B cell (primary cell): ENCODE measurements around the gene TSPAN5. TPM values are rescaled to one million over a fixed set of nuclear protein-coding genes. Genes with fewer than 3 reads are reported as not detected.

Source experiments
- ATAC-seq: fragments of 200-7000 bp; cut with Tn5 transposase; one replicate; pipeline ENCODE4 v1.10.0; 2021; ENCODE audit warnings: low read depth, mild to moderate bottlenecking, moderate number of reproducible peaks, moderate library complexity
- CTCF ChIA-PET: fragments of 350-600 bp; sonication (Branson Sonifier 250); formaldehyde crosslinking; loops from one replicate; lab custom pipeline; 2021; ENCODE audit warnings: antibody characterized with exemption, inconsistent platforms; lab: Charles Lee
- POLR2A ChIA-PET: fragments of 350-600 bp; sonication (Branson Sonifier 250); formaldehyde crosslinking; loops from one replicate; lab custom pipeline; 2021; ENCODE audit warnings: antibody characterized with exemption; lab: Charles Lee
- DNase-seq: peaks from one replicate; pipeline ENCODE4 v3.0.0; 2013
- H2AFZ ChIP-seq: 2 replicates; pipeline ENCODE4 v1.6.1; 2012; ENCODE audit warnings: mild to moderate bottlenecking, low read depth, low read length; ENCODE audit not compliant: insufficient read depth, poor library complexity, severe bottlenecking
- H3K27ac ChIP-seq, 2 donors: 1 replicate in 1 of 2; 2 replicates in 1 of 2; pipeline ENCODE4 v1.5.1; 2012 to 2013; ENCODE audit warnings: low read length in 2 of 2, mild to moderate bottlenecking in 2 of 2, moderate library complexity in 1 of 2
- H3K27me3 ChIP-seq, 4 experiments: fragments of 200-600 bp in 1 of 4; sonication (generic) in 1 of 4; replicated peaks in 1 of 4; 1 replicate in 2 of 4; 2 replicates in 2 of 4; pipeline versions ENCODE4 v1.6.1 to v1.7.0; 2013 to 2016; ENCODE audit warnings: low read length in 3 of 4, mild to moderate bottlenecking in 2 of 4, mixed read lengths in 1 of 4, moderate library complexity in 1 of 4; ENCODE audit not compliant: insufficient read depth in 4 of 4, control insufficient read depth in 3 of 4; ENCODE audit errors: control extremely low read depth in 1 of 4
- H3K36me3 ChIP-seq, 2 experiments: replicated peaks in 1 of 2; 1 replicate in 1 of 2; 2 replicates in 1 of 2; pipeline versions ENCODE4 v1.6.1 to v1.7.1; 2013; ENCODE audit warnings: low read length in 1 of 2; ENCODE audit not compliant: insufficient read depth in 2 of 2, control insufficient read depth in 1 of 2; ENCODE audit errors: control extremely low read depth in 1 of 2, extremely low read depth in 1 of 2
- H3K4me1 ChIP-seq, 2 donors: fragments of 200-600 bp in 1 of 2; sonication (generic) in 1 of 2; 1 replicate in 1 of 2; 2 replicates in 1 of 2; pipeline versions ENCODE4 v1.5.1 to v1.6.1; 2013 to 2017; ENCODE audit warnings: low read length in 2 of 2; ENCODE audit not compliant: control insufficient read depth in 2 of 2, insufficient read depth in 2 of 2
- H3K4me2 ChIP-seq: replicated peaks from 2 replicates; pipeline ENCODE3; 2012; ENCODE audit warnings: mild to moderate bottlenecking, low read depth, low read length; ENCODE audit not compliant: poor library complexity, severe bottlenecking
- H3K4me3 ChIP-seq, 5 experiments: fragments of 200-600 bp in 1 of 5; sonication (generic) in 1 of 5; 1 replicate in 3 of 5; 2 replicates in 2 of 5; pipeline versions ENCODE4 v1.5.1 to v1.7.0; 2011 to 2016; ENCODE audit warnings: low read length in 4 of 5, mild to moderate bottlenecking in 4 of 5, low read depth in 2 of 5, control low read depth in 1 of 5, moderate library complexity in 1 of 5; ENCODE audit not compliant: insufficient read depth in 1 of 5; ENCODE audit errors: control extremely low read depth in 1 of 5, extremely low read depth in 1 of 5
- H3K79me2 ChIP-seq: fragments of 200-600 bp; sonication (generic); one replicate; pipeline ENCODE4 v1.6.0; 2016; ENCODE audit warnings: low read length; ENCODE audit not compliant: control insufficient read depth, insufficient read depth
- H3K9ac ChIP-seq: fragments of 200-600 bp; sonication (generic); 2 replicates; pipeline ENCODE4 v1.6.1; 2017; ENCODE audit warnings: mild to moderate bottlenecking, low read length, moderate library complexity
- H3K9me3 ChIP-seq, 3 donors: one replicate each; pipeline versions ENCODE4 v1.6.1 to v1.7.1; 2013; ENCODE audit warnings: low read length in 2 of 3; ENCODE audit not compliant: control insufficient read depth in 2 of 3, insufficient read depth in 1 of 3; ENCODE audit errors: control extremely low read depth in 1 of 3
- H4K20me1 ChIP-seq: 2 replicates; pipeline ENCODE4 v1.6.0; 2012; ENCODE audit warnings: mild to moderate bottlenecking, low read length; ENCODE audit not compliant: insufficient read depth, control insufficient read depth, poor library complexity, severe bottlenecking
- H3K27ac Mint-ChIP-seq: one replicate; pipeline ENCODE4 v1.8.0; 2021; ENCODE audit warnings: mixed read lengths
- H3K27me3 Mint-ChIP-seq: one replicate; pipeline ENCODE4 v1.8.0; 2021; ENCODE audit warnings: mixed read lengths
- H3K4me1 Mint-ChIP-seq: one replicate; pipeline ENCODE4 v1.8.0; 2021; ENCODE audit warnings: mixed read lengths
- H3K4me3 Mint-ChIP-seq: one replicate; pipeline ENCODE4 v1.8.0; 2021; ENCODE audit warnings: mixed read lengths
- H3K9me3 Mint-ChIP-seq: one replicate; pipeline ENCODE4 v1.8.0; 2022; ENCODE audit warnings: mixed read lengths; ENCODE audit not compliant: insufficient read depth
- CTCF ChIP-seq: fragments of 200-600 bp; IDR thresholded peaks from one replicate; pipeline ENCODE4 v1.8.0; 2022; ENCODE audit warnings: antibody characterized with exemption, mild to moderate bottlenecking
- EZH2 ChIP-seq: IDR thresholded peaks from 2 replicates; pipeline ENCODE4 v1.6.1; 2012; ENCODE audit warnings: borderline replicate concordance, low read depth, mild to moderate bottlenecking, moderate library complexity, low read length; ENCODE audit not compliant: insufficient read depth, poor library complexity, severe bottlenecking
- WGBS: methylation state at CpG from one replicate; pipeline ENCODE4 v1.1.5; 2013; ENCODE audit warnings: missing lambda C conversion rate; ENCODE audit not compliant: insufficient coverage; 5-methylcytosine and 5-hydroxymethylcytosine counted together
- intact Hi-C: fragments of 100-400 bp; cut with micrococcal nuclease; formaldehyde crosslinking; loops from one replicate; pipeline ENCODE4 v1.10.0; 2022
- polyA plus RNA-seq: library from polyadenylated mRNA; depleted of rRNA; stranded (reverse); fragments of >200 nt; gene quantifications from 2 replicates; pipeline ENCODE4 v1.2.3, GENCODE V29; 2012
- total RNA-seq, 2 donors: library from RNA; stranded (reverse); fragments of 120-200 nt in 1 of 2; gene quantifications; 1 replicate in 1 of 2; 2 replicates in 1 of 2; pipeline versions ENCODE4 v1.2.3 to v1.2.4, GENCODE V29; 2013 to 2022

TSPAN5 gene
- total and polyA plus RNA-seq, 2 donors (not counting 1 experiment from before 2014, with no cell fraction given) = 2.6 to 5.3 TPM

- intact Hi-C loops = no loop called here
- ATAC-seq (no peak), DNase-seq (no peak)
- Histone ChIP-seq H3K27ac (no peak overlapping the region), H3K4me1 (peaks cover 15 to 17% of the 10 kb centered on the region in 2 donors), H3K9ac (no peak overlapping the region), H3K79me2 (no peaks in the 10 kb centered on the region), H2AFZ (no peak overlapping the region), H3K36me3 (no peaks in the 10 kb centered on the region), H3K4me2 (peak overlapping the region; percentile 18), H3K27me3 (no peaks in the 10 kb centered on the region), H4K20me1 (no peaks in the 10 kb centered on the region), H3K9me3 (no peaks in the 10 kb centered on the region), H3K4me3 (no peak overlapping the region)
- WGBS = no CpG with 5 or more reads among the region's 3 CpGs
- Mint-ChIP-seq H3K4me3 (no peak overlapping the region), H3K4me1 (peaks cover 25% of the 10 kb centered on the region), H3K9me3 (no peaks in the 10 kb centered on the region), H3K27me3 (no peaks in the 10 kb centered on the region), H3K27ac (no peak overlapping the region)
- TF ChIP-seq EZH2 = no peak
- POLR2A ChIA-PET = no interaction called here
- CTCF ChIA-PET = no interaction called here
Observed at GRCh38 chr4:98581126-98581525, 77.3 kb downstream of the TSPAN5 start.

- H3K27ac ChIP-seq = no peak overlapping the region
- Mint-ChIP-seq H3K27ac (no peak overlapping the region), H3K27me3 (no peaks in the 10 kb centered on the region), H3K9me3 (no peaks in the 10 kb centered on the region), H3K4me3 (no peak overlapping the region), H3K4me1 (peaks cover 25% of the 10 kb centered on the region)
- no peaks in the 10 kb centered on the region for H3K79me2 ChIP-seq
- no peaks in the 10 kb centered on the region for H3K27me3 ChIP-seq
- DNase-seq (no peak), ATAC-seq (no peak)
- no peak overlapping the region for H3K4me3 ChIP-seq
- intact Hi-C loops = no loop called here
- POLR2A ChIA-PET = no interaction called here
- WGBS = no CpG with 5 or more reads among the region's 2 CpGs
- TF ChIP-seq CTCF = no peak
- no peak for TF ChIP-seq EZH2
- H4K20me1 ChIP-seq = no peaks in the 10 kb centered on the region
- no peak overlapping the region for H3K9ac ChIP-seq
- H3K4me1 ChIP-seq = peaks cover 15 to 17% of the 10 kb centered on the region in 2 donors
- no peaks in the 10 kb centered on the region for H3K9me3 ChIP-seq
- H3K4me2 ChIP-seq = peak overlapping the region; percentile 42
- peaks cover 0 to 1% of the 10 kb centered on the region in 2 experiments for H3K36me3 ChIP-seq
- CTCF ChIA-PET = no interaction called here
- H2AFZ ChIP-seq = no peak overlapping the region
Observed at GRCh38 chr4:98577956-98578355, 80.5 kb downstream of the TSPAN5 start.
